GM08714 (cell line): ENCODE measurements around the gene TRAIP.
"Not testable (repeated sequence)": the region's sequence is repeated elsewhere in the genome, so short reads cannot be mapped to it uniquely, and the experiment has no call there.

Source experiments
- H3K4me3 ChIP-seq: fragments of 200-500 bp; sonication (Bioruptor generic); 2 replicates; pipeline ENCODE4 v1.5.1; 2014; ENCODE audit warnings: mild to moderate bottlenecking, low read length, inconsistent platforms
- ZNF274 ChIP-seq: IDR thresholded peaks from 2 replicates; pipeline ENCODE4 v1.6.1; 2012; ENCODE audit warnings: mild to moderate bottlenecking, low read depth, low read length

TRAIP gene, protein sequence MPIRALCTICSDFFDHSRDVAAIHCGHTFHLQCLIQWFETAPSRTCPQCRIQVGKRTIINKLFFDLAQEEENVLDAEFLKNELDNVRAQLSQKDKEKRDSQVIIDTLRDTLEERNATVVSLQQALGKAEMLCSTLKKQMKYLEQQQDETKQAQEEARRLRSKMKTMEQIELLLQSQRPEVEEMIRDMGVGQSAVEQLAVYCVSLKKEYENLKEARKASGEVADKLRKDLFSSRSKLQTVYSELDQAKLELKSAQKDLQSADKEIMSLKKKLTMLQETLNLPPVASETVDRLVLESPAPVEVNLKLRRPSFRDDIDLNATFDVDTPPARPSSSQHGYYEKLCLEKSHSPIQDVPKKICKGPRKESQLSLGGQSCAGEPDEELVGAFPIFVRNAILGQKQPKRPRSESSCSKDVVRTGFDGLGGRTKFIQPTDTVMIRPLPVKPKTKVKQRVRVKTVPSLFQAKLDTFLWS

DNA sequence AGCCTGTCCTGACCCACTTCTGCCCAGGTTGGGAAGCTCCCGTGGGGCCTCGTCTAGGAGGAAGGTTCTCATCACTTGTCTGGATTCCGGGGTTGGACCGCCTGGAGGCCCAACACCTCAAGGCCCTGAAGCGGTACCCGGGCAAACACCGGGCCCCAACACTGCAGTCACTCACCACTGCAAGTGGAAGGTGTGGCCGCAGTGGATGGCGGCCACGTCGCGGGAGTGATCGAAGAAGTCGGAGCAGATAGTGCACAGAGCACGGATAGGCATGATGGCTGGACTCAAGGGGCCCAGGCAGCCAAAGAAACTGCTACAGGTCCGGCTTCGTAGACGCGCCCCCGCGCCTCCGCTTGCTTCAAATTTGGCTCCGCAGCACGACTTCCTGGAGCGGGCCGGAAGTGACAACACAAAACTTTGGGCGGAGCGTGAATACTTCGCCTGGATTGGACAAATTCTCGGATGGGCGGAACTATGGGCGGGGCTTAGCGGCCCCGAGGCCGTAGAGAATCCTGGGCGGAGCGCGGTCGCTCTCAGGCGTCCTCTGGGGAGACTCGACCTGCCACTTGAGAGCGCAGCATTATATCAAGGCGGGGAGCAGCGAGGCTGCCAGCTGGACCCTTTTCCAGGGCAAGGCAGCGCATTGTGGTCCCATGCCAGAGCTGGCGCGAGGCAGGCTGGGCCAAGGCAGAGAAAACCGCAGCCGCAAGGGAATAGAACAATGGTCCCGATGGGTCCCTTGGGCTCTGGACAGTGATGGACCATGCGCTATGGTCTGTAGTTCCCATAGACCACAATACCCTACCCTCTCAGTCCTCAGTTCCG is at the start of gene TRAIP:
Gene TRAIP, minus strand, starts transcription at position 384 of the 825 bp plus-strand sequence. Its CDS starts 111 bp downstream, at position 273.
- H3K4me3 ChIP-seq = peak within 1 kb of the TSS; percentile 70
- TF ChIP-seq ZNF274 = no peak

DNA sequence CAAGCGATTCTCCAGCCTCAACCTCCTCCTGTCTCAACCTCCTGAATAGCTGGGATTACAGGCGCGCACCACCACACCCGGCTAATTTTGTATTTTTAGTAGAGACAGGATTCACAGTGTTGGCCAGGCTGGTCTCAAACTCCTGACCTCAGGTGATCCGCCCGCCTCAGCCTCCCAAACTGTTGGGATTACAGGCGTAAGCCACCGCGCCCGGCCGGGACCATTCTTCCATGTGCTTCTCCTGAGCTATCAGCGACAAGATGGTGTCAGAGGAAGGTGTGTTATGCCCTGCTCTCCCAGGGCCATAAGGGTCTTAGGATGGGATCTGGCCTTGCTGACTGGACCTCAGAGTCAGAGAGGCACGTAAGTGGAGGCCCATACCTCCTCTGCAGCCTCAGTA is 48.1 kb upstream of the TRAIP start:
- H3K4me3 ChIP-seq = not testable (repeated sequence)

DNA sequence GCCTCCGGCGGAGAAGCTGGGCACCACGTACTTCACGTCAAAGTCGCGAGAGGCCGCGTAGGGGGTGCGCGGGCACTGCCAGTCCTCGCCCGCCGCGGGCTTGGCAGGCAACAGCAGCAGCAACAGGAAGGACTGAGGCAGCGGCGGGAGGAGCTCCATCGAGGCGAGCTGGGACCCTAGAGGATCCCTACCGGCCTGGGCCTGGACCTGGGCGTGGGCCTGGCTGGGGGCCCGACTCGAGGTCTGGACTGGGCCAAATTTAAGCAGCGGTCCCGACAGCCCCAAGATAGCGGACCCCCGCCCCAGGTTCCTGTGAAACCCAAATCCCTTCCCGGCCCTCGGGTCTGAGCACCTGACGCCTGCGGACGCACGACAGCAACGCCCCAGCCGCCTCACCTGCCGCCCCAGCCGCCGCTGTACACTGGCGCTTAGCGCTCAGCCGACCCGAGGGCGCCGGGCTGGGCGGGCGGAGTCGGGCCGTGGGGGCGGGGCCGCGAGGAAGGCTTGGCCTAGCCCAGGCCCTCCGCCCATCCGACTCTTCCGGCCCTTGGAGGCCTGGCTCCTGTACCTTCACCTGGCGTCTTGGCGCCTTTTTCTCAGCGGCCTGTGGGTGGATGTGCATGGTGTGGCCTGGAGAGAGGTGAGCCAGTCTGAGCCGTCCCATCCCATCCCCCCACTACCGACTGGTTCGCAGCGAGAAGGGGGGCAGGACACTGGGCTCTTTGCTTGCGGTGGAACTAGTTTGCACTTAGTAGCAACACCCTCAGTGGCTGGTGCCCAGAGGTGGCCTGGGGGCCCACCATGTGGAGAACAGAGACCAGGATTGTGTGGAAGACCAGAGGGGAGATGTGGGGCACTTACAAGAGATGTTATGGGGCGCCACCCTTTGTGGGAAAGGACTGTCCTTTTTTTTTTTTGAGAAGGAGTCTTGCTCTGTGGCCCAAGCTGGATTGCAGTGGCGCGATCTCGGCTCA is 47.4 kb upstream of the TRAIP start, which contains the start of gene MST1R:
Gene MST1R, minus strand, starts transcription at position 423 of the 974 bp plus-strand sequence. Its CDS starts 264 bp downstream, at position 159.
- no peak for TF ChIP-seq ZNF274

DNA sequence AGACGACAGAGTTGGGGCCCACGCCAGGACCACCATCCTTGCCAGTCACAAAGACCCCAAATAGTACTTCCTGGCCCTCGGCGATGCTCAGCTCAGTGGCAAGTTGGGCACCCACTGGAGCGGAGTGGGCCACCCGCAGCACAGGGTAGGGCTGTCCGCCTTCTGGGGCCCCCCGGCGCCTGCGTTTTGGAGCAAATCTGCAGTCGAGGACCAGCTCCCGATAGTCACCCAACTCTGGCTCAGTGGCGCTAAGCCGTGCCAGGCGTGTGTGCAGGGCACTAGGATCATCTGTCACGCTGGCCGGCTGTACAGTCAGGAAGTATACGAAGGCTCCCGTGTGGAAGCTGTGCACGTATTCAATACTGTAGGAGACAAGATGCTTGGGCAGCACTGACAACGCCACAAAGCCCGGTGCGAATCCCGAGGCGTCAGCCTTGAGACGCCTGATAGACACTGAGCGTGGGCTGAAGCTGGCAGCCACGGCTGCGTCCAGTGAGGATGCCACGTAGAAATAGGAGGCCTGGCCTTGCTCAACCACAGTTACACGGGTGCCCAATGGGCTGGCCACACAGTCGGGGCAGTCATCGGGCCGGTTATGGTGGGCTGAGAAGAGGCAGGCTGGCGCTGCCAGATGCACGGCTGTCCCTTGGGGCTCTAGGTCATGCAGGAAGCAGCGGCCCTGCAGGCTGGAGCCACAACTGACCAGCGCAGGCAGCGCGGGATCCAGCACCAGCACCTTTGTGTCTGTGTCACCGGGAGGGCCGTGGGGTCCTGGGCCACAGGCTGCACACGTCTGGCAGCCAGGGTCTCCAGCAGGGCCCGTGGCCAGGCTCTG is 46.4 kb upstream of the TRAIP start:
- no peak overlapping the region for H3K4me3 ChIP-seq

More for the DNA sequence above, 47.4 kb upstream of the TRAIP start, which contains the start of gene MST1R:
- peak within 1 kb of the TSS; percentile 9; the same call in 1 of the 2 replicates for H3K4me3 ChIP-seq

DNA sequence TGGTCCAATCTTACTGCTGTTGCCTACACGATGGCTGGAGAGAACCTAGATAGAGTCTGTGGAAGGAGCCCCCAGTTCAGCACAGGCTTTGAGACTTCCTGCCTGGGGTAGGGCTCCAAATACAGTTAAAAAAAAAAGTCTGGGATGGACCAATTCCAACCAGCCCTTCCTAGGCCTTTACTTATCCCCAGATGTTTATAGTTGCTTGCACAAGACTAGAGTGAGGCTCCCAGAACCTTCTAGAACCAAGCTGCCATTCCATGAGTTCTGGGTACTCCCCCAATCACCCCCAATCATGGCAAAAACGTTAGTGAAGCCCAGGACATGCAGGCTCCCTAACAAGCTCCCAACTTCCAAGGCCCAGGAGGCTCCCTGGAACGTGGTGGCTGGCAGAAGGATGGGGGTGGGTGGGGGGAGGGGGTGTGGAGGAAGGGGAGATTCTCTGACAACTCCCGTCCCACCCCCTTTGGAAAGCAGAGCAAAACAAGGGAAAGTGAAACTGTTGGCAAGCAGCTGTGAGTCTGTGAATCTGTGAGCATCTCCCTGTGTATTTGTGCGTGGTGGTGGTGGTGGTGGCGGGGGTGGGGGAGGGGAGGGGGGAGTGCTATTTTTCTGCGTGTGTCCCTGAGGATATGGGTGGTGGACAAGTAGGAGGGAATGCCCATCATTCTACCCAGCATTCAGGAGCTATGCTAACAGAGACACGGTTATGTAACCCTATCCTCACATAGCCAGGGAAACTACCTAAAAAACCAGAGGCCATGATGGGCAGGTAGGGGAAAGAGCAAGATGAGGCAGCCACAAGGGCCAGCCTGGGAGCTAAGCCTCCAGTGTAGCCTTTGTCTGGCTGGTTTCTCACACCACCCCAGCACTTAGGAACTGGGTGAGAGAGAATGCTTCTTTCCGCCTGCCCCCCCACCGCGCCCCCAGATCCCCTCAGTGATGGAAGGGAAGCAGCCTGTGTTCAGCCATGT is 45.3 kb upstream of the TRAIP start:
- no peak overlapping the region for H3K4me3 ChIP-seq
- no peak for TF ChIP-seq ZNF274

More for the DNA sequence above, 46.4 kb upstream of the TRAIP start:
- TF ChIP-seq ZNF274 = no peak

DNA sequence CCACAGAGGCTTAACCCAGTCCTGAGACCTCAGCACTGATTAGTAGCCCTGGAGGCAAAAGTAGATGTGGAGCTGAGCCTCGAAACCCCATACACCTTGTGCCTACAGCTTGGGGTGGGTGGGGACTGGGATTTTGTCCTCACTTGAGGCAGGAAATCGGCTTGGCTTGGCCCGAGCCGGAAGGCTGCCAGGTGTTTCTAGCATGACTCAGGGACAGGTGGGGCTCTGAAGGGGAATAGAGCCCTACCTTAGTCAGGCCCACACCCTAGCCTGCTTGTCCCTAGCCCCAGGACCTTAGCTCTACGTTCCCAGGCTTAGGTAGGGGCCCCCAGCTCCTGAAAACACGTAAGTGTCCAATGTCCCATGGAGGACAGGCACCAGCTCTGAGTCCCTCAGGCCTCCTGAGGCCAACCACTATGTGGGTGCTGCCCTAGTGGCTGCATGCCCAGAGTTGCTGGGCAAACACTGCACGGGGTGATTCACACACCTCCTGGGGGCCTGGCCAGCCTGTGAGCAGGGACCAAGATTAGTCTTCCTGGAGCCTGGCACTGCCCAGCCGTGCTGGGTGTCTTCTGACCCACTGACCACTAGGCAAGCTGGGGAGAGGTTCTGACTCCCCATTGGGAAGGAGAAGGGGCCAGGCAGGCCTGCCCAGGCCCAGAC is 44.3 kb upstream of the TRAIP start:
- TF ChIP-seq ZNF274 = no peak
- no peak overlapping the region for H3K4me3 ChIP-seq

DNA sequence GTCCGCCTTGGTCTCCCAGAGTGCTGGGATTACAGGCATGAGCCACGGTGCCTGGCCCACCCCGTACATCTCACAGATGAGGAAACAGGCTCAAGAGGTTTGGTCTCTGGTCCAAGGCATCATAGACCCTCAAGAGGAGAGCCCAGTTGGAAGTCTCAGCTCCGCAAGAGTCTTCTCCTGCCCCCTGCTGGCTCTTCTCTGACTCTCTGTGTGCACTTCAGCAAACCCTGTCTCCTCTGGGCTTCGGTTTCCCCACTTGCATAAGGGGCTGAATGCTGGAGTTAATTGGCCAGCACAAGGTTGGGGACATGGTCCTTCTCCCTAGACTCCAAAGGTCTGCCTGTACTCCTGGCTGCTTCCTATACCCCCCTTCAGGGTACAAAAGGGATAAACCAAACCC is 43.5 kb upstream of the TRAIP start:
- no peak for TF ChIP-seq ZNF274
- no peak overlapping the region for H3K4me3 ChIP-seq

DNA sequence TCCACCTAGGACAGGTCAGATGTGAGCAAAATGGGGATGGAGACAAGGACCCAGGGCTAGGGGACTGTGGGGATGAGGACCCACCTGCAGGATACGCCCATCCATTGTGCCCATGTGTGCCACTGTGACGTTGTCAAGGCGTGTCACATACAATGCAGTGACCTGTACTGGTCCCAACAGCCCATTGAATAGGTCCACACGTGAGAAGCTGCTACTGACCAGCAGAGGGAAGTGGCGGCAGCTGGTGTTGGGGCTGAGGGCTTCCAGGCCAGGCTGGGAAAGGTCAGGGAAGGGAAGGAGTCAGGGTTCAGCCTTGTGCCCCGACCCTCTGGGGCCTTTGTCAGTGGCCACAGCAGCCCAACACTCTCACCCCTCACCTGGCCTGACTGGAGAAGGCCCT is 42.6 kb upstream of the TRAIP start:
- H3K4me3 ChIP-seq = no peak overlapping the region
- TF ChIP-seq ZNF274 = no peak

DNA sequence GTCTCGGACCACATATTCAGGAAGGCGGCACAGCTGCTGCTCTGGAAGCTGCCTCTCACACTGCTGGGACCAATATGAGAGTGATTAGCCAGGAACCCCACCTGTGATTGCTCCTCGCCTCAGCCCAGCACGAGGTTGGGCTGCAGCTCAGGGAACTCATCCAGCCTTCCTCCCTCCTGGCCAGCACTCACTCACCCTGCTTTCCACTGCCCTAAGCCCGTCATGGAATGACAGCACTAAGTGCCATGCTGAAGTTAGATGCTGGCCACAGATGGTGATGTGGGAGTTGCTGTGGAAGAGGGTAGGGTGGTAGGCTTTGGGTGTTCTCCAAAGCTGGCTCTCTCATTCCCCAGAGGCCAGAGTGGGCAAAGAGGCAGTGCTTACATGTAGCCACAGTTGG is 40.0 kb upstream of the TRAIP start:
- no peak overlapping the region for H3K4me3 ChIP-seq
- TF ChIP-seq ZNF274 = no peak

DNA sequence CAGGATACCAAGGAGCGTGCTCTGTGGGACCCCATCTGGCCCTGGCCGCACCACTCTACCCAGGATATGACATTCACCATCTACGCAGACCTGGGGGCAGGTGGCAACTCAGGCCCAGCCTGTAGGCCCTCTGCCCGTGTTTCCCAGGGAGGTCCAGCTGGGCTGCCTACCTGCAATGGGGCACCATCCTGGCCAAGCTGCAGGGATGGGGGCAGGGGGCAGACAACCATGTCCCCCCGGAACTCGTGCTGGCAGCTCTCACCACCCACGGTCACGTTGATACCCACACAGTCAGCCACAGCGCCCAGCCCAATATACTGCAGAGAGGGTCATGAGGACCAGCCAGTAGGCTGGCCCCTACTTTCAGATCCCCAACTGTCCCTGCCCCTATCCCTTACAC is 39.4 kb upstream of the TRAIP start:
- H3K4me3 ChIP-seq = no peak overlapping the region
- TF ChIP-seq ZNF274 = no peak

DNA sequence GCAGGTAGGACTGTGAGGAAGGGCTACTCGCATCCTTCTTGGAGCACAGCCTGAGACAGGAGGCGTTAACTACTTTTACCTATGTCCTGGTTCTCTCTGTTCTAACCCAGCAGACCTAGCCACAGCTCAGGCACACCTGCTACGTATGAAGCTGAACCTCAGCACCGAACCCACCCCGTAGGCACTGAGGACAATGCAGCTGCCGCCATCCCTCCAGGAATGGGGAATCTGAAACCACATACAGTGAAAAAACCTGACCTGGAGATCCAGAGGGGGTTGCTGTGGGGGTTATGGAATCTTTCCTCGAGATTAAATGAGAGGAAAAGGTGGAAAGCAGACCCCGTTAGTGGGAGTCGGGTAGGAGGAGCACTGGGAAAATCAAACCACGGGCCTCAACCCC is 32.9 kb upstream of the TRAIP start:
- no peak overlapping the region for H3K4me3 ChIP-seq
- TF ChIP-seq ZNF274 = no peak
